Measurements from ENCODE around the gene ABAT. TPM values are rescaled to one million over a fixed set of nuclear protein-coding genes. Genes with fewer than 3 reads are reported as not detected.

Gene ABAT
- total RNA-seq, 2 donors from 2014 or later: 67.4 to 74.7 TPM

- Histone ChIP-seq H3K27me3 (replicated peaks; ENCODE audit: insufficient read depth) (no peaks in the 10 kb centered on the region), H3K4me1 (replicated peaks) (no peaks in the 10 kb centered on the region), H3K36me3 (no peaks in the 10 kb centered on the region), H3K27ac (no peak overlapping the region), H3K9me3 (no peaks in the 10 kb centered on the region), H3K4me3 (no peak overlapping the region)
- DNase-seq (ENCODE audit: low spot score): no peak
- intact Hi-C loops (cut with DNase I): no loop called here
- TF ChIP-seq POLR2AphosphoS5 (IDR thresholded peaks at IDR 0.05): no peak
- no peak for TF ChIP-seq CTCF (IDR thresholded peaks at IDR 0.05)
- TF ChIP-seq POLR2A (IDR thresholded peaks at IDR 0.05): no peak
- WGBS: 84% methylated on average over 6 of the region's 6 CpGs
These were observed 8.9 kb upstream of the ABAT start for GRCh38 chr16:8665529-8665928.

- H3K27me3 ChIP-seq (replicated peaks; ENCODE audit: insufficient read depth): no peaks in the 10 kb centered on the region
- no peak overlapping the region for H3K27ac ChIP-seq
- 97% methylated on average over 3 of the region's 3 CpGs for WGBS
- no peak overlapping the region for H3K4me3 ChIP-seq
- no peak for DNase-seq (ENCODE audit: low spot score)
- H3K36me3 ChIP-seq: no peaks in the 10 kb centered on the region
- H3K9me3 ChIP-seq: no peaks in the 10 kb centered on the region
- H3K4me1 ChIP-seq (replicated peaks): no peaks in the 10 kb centered on the region
- intact Hi-C loops (cut with DNase I): no loop called here
- TF ChIP-seq POLR2A (IDR thresholded peaks at IDR 0.05): no peak
These were observed 6.9 kb upstream of the ABAT start for GRCh38 chr16:8667492-8667891.

- no peak for DNase-seq (ENCODE audit: low spot score)
- Histone ChIP-seq H3K27me3 (replicated peaks; ENCODE audit: insufficient read depth) (no peaks in the 10 kb centered on the region), H3K4me3 (no peak overlapping the region), H3K9me3 (no peaks in the 10 kb centered on the region), H3K36me3 (no peaks in the 10 kb centered on the region), H3K4me1 (replicated peaks) (no peaks in the 10 kb centered on the region), H3K27ac (no peak overlapping the region)
- intact Hi-C loops (cut with DNase I): no loop called here
- WGBS: 90% methylated on average over 5 of the region's 5 CpGs
- TF ChIP-seq POLR2AphosphoS5 (IDR thresholded peaks at IDR 0.05): no peak
- no peak for TF ChIP-seq POLR2A (IDR thresholded peaks at IDR 0.05)
- TF ChIP-seq CTCF (IDR thresholded peaks at IDR 0.05): no peak
These were observed 6.3 kb upstream of the ABAT start for GRCh38 chr16:8668113-8668512.

GRCh38 chr16:8669481-8669880 lies 4.9 kb upstream of the ABAT start:
- 64% methylated on average over 1 of the region's 1 CpG for WGBS
- H3K4me1 ChIP-seq (replicated peaks): no peaks in the 10 kb centered on the region

GRCh38 chr16:8670014-8670560 lies 4.3 kb upstream of the ABAT start:
- intact Hi-C loops (cut with DNase I): no loop called here
- no peak overlapping the region for H3K27ac ChIP-seq
- no peak overlapping the region for H3K4me3 ChIP-seq
- H3K36me3 ChIP-seq: no peaks in the 10 kb centered on the region
- no peak for DNase-seq (ENCODE audit: low spot score)
- no peaks in the 10 kb centered on the region for H3K9me3 ChIP-seq
- no peaks in the 10 kb centered on the region for H3K27me3 ChIP-seq (replicated peaks; ENCODE audit: insufficient read depth)
- WGBS: 94% methylated on average over 1 of the region's 1 CpG
- H3K4me1 ChIP-seq (replicated peaks): no peaks in the 10 kb centered on the region
- TF ChIP-seq POLR2AphosphoS5 (IDR thresholded peaks at IDR 0.05) (no peak), POLR2A (IDR thresholded peaks at IDR 0.05) (no peak), CTCF (IDR thresholded peaks at IDR 0.05) (no peak)

More at GRCh38 chr16:8669481-8669880, 4.9 kb upstream of the ABAT start:
- H3K4me3 ChIP-seq: no peak overlapping the region
- no peak for TF ChIP-seq POLR2A (IDR thresholded peaks at IDR 0.05)
- TF ChIP-seq POLR2AphosphoS5 (IDR thresholded peaks at IDR 0.05): no peak
- no peak for TF ChIP-seq CTCF (IDR thresholded peaks at IDR 0.05)
- no peak for DNase-seq (ENCODE audit: low spot score)
- intact Hi-C loops (cut with DNase I): no loop called here
- H3K27me3 ChIP-seq (replicated peaks; ENCODE audit: insufficient read depth): no peaks in the 10 kb centered on the region
- no peak overlapping the region for H3K27ac ChIP-seq
- H3K36me3 ChIP-seq: no peaks in the 10 kb centered on the region
- H3K9me3 ChIP-seq: no peaks in the 10 kb centered on the region
